Right lobe of liver (tissue), 4 donors: ENCODE measurements around the gene SLC44A4.
A peak's percentile ranks its signal among the peaks of the same experiment; 100 is the strongest.

Experiments used
- CTCF ChIP-seq, 4 donors: fragments of 200-600 bp in 3 of 4; fragments of 450-650 bp in 1 of 4; IDR thresholded peaks; one replicate each; pipeline versions ENCODE4 v1.5.1 to v1.8.0; 2016 to 2022; ENCODE audit warnings: antibody characterized with exemption in 4 of 4, mild to moderate bottlenecking in 2 of 4
- POLR2A ChIP-seq: fragments of 450-650 bp; IDR thresholded peaks from one replicate; pipeline ENCODE4 v1.6.1; 2017; ENCODE audit warnings: antibody characterized with exemption, mild to moderate bottlenecking
- donor health status: DM: no; HTN: no; CAD: no.
- donor health status: DM: no; HTN: no; CAD: no.
- donor health status: DM: no; HTN: yes; CAD: no.

GRCh38 chr6:31922942-31923341, 44.1 kb upstream of the SLC44A4 start:
- TF ChIP-seq CTCF (IDR thresholded peaks at IDR 0.05) (peak; percentile 12 to 34 (median 30)), POLR2A (no peak)
